Kidney epithelial cell (primary cell): Measurements from ENCODE around the gene CCNF. TPM values are rescaled to one million over a fixed set of nuclear protein-coding genes. Genes with fewer than 3 reads are reported as not detected.

ENCODE experiments used
- DNase-seq: peaks from one replicate; pipeline ENCODE4 v3.0.0-alpha.2; 2010; ENCODE audit warnings: low read depth
- H3K27me3 ChIP-seq: 2 replicates; pipeline ENCODE4 v1.6.0; 2011; ENCODE audit warnings: low read length; ENCODE audit not compliant: control insufficient read depth, insufficient read depth
- H3K36me3 ChIP-seq: 2 replicates; pipeline ENCODE4 v1.5.1; 2011; ENCODE audit warnings: low read length; ENCODE audit not compliant: control insufficient read depth, insufficient read depth
- H3K4me3 ChIP-seq: 2 replicates; pipeline ENCODE4 v1.5.1; 2011; ENCODE audit warnings: low read depth, mild to moderate bottlenecking, control low read depth, low read length
- total RNA-seq: library from RNA; depleted of rRNA; stranded (reverse); fragments of >200 nt; gene quantifications from 2 replicates; pipeline ENCODE4 v1.2.3, GENCODE V29; 2015
- TF ChIP-seq, protein P1 (sequence below): IDR thresholded peaks from 2 replicates; pipeline ENCODE4 v1.5.1; 2011; ENCODE audit warnings: mild to moderate bottlenecking, moderate library complexity, low read length, control low read depth, inconsistent platforms; ENCODE audit not compliant: insufficient read depth, poor library complexity, severe bottlenecking

Gene CCNF
- total RNA-seq, 1 donor from 2014 or later: 7.4 TPM

DNA sequence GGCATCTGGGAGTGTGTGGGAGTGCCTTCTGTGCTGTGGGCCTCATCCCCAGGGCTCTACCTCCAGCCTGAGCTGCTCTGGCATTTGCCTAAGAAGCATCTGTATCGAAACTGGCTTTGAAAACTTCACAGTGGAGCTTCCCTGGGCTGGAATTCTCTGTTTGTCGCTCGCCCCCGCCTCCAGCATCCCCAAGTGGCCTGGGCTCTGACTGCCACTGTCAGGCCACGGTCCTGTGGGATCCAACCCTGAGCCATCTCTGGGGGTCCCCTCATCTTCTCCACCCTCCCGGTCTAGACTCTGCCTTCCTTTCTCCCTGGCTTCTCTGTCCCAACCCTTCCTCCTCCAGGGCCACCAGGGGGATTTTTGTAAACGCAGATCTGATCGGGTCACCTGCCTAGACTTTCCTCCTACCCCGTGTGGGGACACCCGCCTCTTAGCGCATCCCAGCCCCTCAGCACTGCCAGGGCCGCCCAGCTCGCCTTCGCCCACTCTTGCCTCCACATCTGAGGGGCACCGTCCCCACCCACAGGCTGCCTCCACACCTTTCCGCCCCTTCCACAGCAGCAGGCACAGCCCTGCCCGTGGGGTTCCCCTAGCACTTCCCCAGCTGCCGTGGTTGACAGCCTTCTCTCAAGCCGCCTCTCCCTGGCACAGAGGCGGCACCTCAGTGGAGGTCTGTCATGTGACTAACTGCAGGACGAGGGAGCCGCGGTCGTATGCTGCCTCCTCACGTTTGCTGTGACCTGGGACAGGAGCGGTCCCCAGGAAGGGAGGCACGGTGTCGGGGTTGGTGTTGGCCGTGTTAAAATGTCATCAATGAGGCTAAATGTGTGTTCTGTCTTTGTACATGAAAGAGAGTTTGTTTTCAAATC lies 57.6 kb downstream of the CCNF start:
- TF ChIP-seq, protein P1, sequence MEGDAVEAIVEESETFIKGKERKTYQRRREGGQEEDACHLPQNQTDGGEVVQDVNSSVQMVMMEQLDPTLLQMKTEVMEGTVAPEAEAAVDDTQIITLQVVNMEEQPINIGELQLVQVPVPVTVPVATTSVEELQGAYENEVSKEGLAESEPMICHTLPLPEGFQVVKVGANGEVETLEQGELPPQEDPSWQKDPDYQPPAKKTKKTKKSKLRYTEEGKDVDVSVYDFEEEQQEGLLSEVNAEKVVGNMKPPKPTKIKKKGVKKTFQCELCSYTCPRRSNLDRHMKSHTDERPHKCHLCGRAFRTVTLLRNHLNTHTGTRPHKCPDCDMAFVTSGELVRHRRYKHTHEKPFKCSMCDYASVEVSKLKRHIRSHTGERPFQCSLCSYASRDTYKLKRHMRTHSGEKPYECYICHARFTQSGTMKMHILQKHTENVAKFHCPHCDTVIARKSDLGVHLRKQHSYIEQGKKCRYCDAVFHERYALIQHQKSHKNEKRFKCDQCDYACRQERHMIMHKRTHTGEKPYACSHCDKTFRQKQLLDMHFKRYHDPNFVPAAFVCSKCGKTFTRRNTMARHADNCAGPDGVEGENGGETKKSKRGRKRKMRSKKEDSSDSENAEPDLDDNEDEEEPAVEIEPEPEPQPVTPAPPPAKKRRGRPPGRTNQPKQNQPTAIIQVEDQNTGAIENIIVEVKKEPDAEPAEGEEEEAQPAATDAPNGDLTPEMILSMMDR: peak; percentile 17
- no peaks in the 10 kb centered on the region for H3K27me3 ChIP-seq
- no peak for DNase-seq

DNA sequence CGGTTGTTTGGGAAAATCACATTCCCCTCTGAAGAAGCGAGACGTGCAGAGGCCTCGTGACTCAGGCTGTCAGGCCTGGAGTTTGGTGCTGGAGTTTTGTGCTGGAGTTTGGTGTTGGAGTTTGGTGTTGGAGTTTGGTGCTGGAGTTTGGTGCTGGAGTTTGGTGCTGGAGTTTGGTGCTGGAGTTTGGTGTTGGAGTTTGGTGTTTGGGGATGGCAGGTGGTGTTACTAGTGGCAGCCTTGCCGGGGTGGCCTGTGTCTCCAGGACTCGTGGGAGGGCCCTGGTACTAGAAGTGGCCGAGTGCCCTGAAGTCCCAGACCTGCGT lies 58.2 kb downstream of the CCNF start:
- DNase-seq: no peak
- H3K27me3 ChIP-seq: no peaks in the 10 kb centered on the region
- TF ChIP-seq, protein P1: no peak
- H3K4me3 ChIP-seq: no peak overlapping the region
- no peaks in the 10 kb centered on the region for H3K36me3 ChIP-seq

More for the DNA sequence above, 57.6 kb downstream of the CCNF start:
- Histone ChIP-seq H3K36me3 (no peaks in the 10 kb centered on the region), H3K4me3 (no peak overlapping the region)

DNA sequence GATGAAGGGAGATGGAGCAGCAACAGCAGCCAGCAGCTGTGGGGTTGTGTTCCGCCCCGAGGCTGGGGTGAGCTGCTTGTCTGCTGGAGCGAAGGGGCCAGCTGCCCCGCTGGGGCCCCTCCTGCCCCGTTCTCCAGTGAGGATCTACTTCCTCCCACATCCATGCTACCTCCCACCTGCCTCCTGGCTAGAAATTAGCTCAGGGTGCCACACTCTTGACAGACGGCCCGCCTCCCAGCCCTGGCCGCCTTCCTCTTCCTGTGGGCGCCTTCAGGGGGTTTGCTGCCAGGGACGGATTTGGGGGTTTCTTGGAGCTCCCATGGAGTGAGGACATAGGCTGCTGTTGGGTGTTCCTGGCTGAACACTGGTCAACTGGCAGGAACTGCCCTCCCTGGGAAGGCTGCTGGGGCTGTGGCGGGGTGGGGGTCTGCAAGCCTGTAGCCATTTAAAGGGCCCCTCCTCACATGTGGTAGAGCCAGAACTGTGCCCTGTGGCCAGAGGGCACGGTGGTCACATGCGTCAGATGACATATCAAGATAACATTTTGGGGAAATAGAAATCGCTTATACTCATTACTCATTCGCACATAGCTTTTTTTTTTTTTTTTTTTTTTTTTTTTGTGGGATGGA lies 58.8 kb downstream of the CCNF start:
- no peak overlapping the region for H3K4me3 ChIP-seq
- no peaks in the 10 kb centered on the region for H3K27me3 ChIP-seq
- H3K36me3 ChIP-seq: no peaks in the 10 kb centered on the region
- no peak for DNase-seq
- TF ChIP-seq, protein P1: no peak

DNA sequence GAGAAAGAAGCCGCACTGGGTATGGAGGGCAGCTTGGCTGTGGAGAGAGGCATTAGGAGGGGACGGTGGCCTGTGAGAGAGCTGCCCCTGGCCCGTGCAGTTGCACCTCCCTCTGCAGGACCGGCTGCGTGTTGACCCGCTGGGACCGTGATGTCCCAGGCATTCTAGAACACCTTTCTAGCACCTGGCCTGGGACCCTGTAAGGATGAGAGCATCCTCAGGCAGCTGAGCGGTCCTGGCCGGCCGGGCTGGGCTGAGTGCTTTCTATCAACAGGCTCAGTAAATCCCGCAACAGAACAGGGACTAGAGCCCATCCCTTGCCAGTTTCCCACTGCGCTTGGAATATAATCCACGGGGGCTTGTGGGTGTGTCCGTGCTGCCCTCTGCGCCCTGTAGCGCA lies 60.3 kb downstream of the CCNF start:
- DNase-seq: no peak
- TF ChIP-seq, protein P1: no peak
- Histone ChIP-seq H3K4me3 (no peak overlapping the region), H3K36me3 (no peaks in the 10 kb centered on the region), H3K27me3 (no peaks in the 10 kb centered on the region)

DNA sequence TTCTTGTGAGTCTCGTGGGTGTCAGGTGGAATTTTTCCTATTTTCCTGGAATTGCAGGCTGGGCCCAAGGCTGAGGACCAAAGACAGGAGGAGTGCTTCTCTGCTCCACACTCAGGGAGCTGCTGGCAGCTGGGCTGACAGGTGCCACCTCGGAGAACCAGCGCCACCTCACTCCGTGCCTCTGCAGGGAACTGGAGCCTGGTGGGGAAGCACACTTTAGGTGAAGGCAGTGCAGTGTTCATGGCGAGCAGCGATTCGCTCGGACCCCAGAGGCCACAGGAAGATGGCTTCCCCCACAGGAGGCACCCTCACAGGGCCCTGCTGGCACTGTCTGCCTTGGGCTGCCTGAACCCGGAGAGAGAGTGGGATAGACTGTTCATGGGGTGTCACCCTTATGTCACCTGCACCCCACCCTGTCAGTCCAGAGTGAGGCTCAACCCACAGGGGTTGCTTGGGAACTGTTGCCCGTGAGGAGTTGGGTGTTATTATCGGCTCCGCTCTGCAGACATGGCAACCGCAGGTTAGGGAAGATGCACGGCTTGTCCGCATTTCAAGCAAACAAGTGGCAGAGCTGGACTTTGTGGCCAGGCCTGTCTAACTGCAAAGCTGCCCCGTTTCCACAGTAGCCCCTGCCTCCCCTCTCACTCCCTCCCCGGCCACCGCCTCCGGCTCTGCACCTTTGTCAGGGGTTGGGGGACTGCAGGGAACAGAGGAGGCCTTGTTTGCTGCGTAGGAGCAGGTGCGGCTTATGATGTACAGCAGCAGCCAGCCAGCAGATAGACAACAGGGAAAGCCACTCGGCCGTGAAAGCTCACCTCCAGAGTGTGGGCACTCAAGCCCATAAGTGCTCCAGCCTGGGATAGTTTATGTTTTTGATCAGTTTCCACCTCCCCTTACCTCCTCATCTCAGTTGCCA lies 61.2 kb downstream of the CCNF start:
- Histone ChIP-seq H3K36me3 (no peaks in the 10 kb centered on the region), H3K4me3 (no peak overlapping the region), H3K27me3 (no peaks in the 10 kb centered on the region)
- TF ChIP-seq, protein P1: no peak
- DNase-seq: no peak
